WI38 (cell line): Measurements from ENCODE around the gene MAP1LC3B2.

Experiments used
- H3K4me3 ChIP-seq: 2 replicates; pipeline ENCODE4 v1.5.1; 2011; ENCODE audit warnings: low read depth, mild to moderate bottlenecking, control low read depth, low read length
- CTCF ChIP-seq: IDR thresholded peaks from 2 replicates; pipeline ENCODE4 v1.5.1; 2012; ENCODE audit warnings: low read depth, mild to moderate bottlenecking, control low read depth, low read length

The MAP1LC3B2 gene

DNA sequence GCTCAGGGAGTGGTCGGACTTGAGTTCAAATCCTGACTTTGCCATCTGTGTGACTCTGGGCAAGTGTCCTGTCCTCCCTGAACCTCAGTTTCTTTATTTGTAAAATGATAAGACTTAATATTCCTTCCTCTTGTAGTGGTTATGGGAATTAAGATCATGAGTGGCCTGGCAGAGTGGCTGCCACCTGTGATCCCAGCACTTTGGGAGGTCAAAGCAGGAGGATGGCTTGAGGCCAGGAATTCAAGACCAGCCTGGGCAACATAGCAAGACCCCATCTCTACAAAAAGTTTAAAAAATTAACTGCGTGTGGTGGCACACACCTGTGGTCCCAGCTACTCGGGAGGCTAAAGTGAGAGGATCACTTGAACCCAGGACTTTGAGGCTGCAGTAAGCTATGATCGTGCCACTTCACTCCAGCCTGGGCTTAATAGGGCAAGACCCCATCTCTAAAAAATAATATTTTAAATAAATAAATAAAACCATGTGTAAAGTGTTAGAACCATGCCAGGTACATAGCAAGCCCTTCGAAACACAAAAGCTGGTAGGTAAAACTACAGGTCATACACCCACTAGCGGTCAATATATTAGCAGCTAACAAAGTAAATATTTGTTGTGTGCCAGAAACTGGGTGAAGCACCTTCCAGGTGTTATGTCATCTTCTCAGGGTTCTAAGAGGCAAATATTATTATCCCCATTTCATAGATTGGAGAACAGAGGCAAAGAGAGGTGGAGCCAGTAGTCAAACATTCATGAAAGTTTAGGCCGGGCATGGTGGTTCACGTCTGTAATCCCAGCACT lies 17.4 kb upstream of the MAP1LC3B2 start:
- no peak overlapping the region for H3K4me3 ChIP-seq
- TF ChIP-seq CTCF = no peak

- no peak for TF ChIP-seq CTCF
These were observed 16.7 kb upstream of the MAP1LC3B2 start for GRCh38 chr12:116542345-116542956.

DNA sequence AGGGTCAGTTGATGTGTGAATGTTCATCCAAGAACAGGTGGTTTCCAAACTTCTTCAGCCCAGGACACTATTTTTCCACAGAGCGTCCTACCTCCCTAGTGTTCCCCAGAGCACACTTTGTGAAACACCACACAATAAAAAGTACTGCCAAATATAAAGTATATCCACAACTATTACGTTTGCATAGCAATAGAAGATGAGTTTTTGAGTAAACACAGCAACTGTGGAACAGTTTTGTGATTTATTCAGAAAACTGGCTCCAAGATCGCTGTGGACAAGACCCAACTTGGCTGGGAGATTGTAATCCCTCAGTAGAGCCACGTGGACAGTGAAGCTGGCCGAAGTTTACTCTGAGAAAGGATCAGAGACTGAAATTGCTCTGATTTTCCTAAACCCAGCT lies 14.5 kb upstream of the MAP1LC3B2 start:
- no peak for TF ChIP-seq CTCF
- no peak overlapping the region for H3K4me3 ChIP-seq

More at GRCh38 chr12:116542345-116542956, 16.7 kb upstream of the MAP1LC3B2 start:
- no peak overlapping the region for H3K4me3 ChIP-seq

DNA sequence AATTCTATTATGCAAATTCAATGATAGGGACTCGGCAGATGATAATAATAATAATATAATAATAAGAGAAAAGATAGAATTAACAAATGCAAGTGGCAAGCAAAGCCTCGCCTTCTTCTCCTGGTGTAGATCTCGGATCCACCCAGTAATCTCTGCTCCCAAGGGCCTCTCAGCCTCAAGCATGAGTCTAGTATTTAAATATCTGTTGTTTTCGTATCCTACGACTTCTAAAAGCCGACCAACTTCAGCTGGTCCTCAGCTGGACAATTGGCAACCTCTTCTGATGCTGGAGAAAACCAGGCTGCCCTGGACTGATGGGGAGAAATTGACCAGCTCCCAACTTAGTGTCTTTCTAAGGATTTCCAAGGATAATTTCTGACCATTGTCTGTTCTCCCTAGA lies 14.0 kb upstream of the MAP1LC3B2 start:
- H3K4me3 ChIP-seq = no peak overlapping the region
- no peak for TF ChIP-seq CTCF

- no peak for TF ChIP-seq CTCF
- H3K4me3 ChIP-seq = no peak overlapping the region
These were observed 13.2 kb upstream of the MAP1LC3B2 start for GRCh38 chr12:116545936-116546335.

- H3K4me3 ChIP-seq = no peak overlapping the region
- no peak for TF ChIP-seq CTCF
These were observed 11.2 kb upstream of the MAP1LC3B2 start for GRCh38 chr12:116547955-116548501.

- no peak for TF ChIP-seq CTCF
These were observed 9.2 kb upstream of the MAP1LC3B2 start for GRCh38 chr12:116549993-116550392.

More at GRCh38 chr12:116549993-116550392, 9.2 kb upstream of the MAP1LC3B2 start:
- H3K4me3 ChIP-seq = no peak overlapping the region
